GM12873 (cell line): ENCODE measurements around the gene GPBP1.

Experiments
- TF ChIP-seq, protein P1 (sequence below): IDR thresholded peaks from 2 replicates; pipeline ENCODE4 v1.5.1; 2012; ENCODE audit warnings: low read depth, mild to moderate bottlenecking, moderate library complexity, low read length, control low read depth; ENCODE audit not compliant: insufficient read depth; ENCODE audit errors: missing control alignments

Gene GPBP1

DNA sequence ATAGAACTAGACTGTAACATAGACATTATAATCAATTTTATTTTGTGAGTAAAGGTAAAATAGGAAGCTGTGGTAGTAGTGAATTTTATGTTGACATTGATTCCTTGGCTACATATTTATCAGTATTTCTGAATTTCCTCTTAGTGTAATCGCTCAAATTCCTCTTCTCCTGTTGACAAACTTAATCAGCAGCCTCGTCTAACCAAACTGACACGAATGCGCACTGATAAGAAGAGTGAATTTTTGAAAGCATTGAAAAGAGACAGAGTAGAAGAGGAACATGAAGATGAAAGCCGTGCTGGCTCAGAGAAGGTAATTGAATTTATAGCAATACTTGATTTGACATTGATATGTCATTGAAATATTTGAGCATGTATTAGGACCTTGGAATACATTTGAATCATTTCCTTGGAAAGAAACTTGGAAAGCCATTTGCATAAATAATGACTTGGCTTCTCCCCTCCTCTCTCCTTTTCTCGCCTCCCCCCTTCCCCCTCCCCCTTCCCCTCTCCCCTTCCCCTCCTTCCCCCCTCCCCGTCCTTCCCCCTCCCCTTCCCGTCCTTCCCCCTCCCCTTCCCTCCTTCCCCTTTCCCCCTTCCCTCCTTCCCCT is 75.5 kb downstream of the GPBP1 start:
- TF ChIP-seq, protein P1, sequence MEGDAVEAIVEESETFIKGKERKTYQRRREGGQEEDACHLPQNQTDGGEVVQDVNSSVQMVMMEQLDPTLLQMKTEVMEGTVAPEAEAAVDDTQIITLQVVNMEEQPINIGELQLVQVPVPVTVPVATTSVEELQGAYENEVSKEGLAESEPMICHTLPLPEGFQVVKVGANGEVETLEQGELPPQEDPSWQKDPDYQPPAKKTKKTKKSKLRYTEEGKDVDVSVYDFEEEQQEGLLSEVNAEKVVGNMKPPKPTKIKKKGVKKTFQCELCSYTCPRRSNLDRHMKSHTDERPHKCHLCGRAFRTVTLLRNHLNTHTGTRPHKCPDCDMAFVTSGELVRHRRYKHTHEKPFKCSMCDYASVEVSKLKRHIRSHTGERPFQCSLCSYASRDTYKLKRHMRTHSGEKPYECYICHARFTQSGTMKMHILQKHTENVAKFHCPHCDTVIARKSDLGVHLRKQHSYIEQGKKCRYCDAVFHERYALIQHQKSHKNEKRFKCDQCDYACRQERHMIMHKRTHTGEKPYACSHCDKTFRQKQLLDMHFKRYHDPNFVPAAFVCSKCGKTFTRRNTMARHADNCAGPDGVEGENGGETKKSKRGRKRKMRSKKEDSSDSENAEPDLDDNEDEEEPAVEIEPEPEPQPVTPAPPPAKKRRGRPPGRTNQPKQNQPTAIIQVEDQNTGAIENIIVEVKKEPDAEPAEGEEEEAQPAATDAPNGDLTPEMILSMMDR, result no peak

DNA sequence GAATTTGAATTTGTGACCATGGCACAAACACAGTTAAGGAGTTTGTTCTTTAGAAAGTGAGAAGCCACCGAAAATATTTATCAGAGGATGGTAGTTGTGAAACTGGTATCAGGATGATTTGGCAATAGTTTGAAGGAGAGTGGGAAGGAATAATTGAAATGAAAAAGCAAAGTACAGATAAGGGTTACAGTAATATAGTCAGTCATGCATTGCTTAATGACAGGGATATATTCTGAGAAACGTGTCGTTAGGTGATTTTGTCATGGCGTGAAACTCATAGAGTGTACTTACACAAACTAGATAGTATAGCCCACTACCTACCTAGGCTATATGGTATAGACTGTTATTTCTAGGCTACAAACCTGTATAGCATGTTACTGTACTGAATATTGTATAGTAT is 84.2 kb downstream of the GPBP1 start:
- TF ChIP-seq, protein P1, result no peak

DNA sequence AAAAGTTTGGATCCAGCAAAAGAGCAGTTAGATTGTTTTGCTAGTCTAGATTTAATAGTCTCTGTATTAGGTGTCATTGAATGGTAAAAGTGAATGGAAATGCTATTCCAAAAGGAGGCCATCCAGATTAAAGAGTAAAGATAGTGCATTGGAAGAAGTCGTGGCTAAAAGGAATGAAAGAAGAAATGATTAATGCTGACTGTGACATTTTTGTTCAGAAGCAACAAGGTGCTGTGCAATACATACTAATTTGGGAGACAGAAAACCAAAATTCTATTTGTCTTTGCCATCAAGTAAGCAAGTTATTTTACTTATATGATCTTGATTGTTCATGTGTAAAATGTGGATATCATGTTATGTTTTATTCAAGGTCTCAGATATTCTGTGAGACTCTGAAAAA is 85.1 kb downstream of the GPBP1 start:
- TF ChIP-seq, protein P1, result no peak

DNA sequence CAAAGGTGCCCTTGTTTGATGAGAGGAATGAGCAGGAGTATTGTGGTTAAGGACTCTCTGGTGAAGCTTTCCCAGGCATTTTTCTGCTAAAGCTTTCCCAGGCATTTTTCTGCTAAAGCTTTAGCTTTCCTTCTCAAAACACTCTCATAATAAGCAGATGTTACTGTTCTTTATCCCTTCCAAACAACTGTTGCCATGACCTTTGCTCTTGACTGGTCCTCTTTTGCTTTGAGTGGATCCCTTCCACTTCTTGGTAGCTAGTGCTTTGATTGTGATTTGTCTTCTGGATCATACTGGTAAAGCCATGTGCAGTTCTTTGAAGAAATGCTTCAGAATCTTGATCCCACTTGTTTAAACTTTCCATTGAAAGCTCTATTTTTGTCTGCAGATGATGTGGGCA is 85.8 kb downstream of the GPBP1 start:
- TF ChIP-seq, protein P1, result no peak

DNA sequence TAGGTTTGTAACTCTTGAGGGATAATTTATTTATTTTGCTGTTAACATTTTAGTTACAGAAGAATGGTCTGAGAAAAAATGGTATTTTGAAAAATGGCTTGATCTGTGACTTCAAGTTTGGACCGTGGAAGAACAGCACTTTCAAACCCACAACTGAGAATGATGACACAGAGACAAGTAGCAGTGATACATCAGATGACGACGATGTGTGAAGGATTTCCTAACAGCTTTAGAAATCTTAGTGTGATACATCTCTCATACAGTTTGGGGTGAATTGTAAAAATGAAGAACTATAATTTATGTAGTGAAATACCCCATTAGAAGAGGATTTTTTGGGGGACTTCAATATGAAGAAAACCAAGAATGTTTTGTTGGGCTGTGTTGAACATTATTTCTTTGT is 88.7 kb downstream of the GPBP1 start:
- TF ChIP-seq, protein P1, result no peak

DNA sequence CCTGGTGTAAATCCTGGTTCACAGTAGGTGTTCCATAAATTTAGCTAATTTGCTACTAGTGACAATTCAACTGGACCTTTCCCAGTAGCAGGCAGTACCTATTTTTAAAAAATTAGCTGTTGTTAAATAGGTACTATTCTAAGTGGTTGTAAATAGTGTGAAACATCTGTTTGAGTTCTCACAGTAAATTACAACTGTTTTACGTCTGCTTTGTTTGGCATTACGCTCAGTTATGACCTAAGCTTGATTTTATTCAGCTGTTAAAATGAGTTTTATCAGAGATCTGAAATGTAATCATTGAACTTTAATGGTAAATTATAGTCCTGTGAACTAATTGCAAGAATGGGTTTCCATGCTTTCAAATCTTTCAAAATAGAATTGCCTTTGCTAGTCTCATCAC is 93.9 kb downstream of the GPBP1 start:
- TF ChIP-seq, protein P1, result no peak

DNA sequence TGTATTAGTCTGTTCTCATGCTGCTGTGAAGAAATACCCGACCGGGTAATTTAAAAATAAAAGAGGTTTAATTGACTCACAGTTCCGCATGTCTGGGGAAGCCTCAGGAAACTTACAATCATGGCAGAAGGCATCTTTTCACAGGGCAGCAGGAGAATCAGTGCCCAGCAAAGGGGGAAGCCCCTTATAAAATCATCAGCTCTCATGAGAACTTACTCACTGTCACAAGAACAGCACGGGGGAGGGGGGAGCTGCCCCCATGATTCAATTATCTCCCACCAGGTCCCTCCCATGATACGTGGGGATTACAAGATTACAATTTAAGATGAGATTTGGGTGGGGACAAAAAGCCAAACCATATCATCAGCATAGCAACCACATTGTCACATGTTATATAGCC is 102.5 kb downstream of the GPBP1 start:
- TF ChIP-seq, protein P1, result no peak
